Mesenchymal stem cell (in vitro differentiated cells and primary cell): ENCODE results near the gene IFI27L2.
A peak's percentile ranks its signal among the peaks of the same experiment; 100 is the strongest.

ENCODE experiments used
- DNase-seq: peaks from one replicate; pipeline ENCODE4 v3.0.0-alpha.2; 2013
- H2AFZ ChIP-seq: one replicate; pipeline ENCODE4 v1.6.1; 2013; ENCODE audit warnings: low read depth, mild to moderate bottlenecking, control low read depth, inconsistent platforms, low read length, moderate library complexity
- H2AK5ac ChIP-seq: 2 replicates; pipeline ENCODE4 v1.6.1; 2013; ENCODE audit warnings: low read length, moderate library complexity, mild to moderate bottlenecking, inconsistent platforms; ENCODE audit not compliant: severe bottlenecking
- H2BK120ac ChIP-seq: one replicate; pipeline ENCODE4 v1.6.1; 2013; ENCODE audit warnings: low read depth, mild to moderate bottlenecking, inconsistent platforms, low read length, moderate library complexity
- H2BK12ac ChIP-seq, 2 experiments: one replicate each; pipeline ENCODE4 v1.6.1; 2013; ENCODE audit warnings: inconsistent platforms in 2 of 2, low read length in 2 of 2, mild to moderate bottlenecking in 2 of 2, moderate library complexity in 2 of 2, control low read depth in 1 of 2
- H2BK15ac ChIP-seq: one replicate; pipeline ENCODE4 v1.6.1; 2013; ENCODE audit warnings: mild to moderate bottlenecking, low read depth, inconsistent platforms; ENCODE audit not compliant: poor library complexity, severe bottlenecking
- H2BK5ac ChIP-seq: 2 replicates; pipeline ENCODE4 v1.6.1; 2013; ENCODE audit warnings: low read depth, mild to moderate bottlenecking, low read length, control low read depth, inconsistent platforms; ENCODE audit not compliant: poor library complexity, severe bottlenecking
- H3K14ac ChIP-seq, 2 experiments: one replicate each; pipeline ENCODE4 v1.6.1; 2013; ENCODE audit warnings: inconsistent platforms in 2 of 2, low read length in 2 of 2, control low read depth in 1 of 2, mild to moderate bottlenecking in 1 of 2, moderate library complexity in 1 of 2
- H3K18ac ChIP-seq, 2 experiments: one replicate each; pipeline ENCODE4 v1.6.1; 2013; ENCODE audit warnings: inconsistent platforms in 2 of 2, low read length in 2 of 2, control low read depth in 1 of 2, low read depth in 1 of 2, mild to moderate bottlenecking in 1 of 2
- H3K23ac ChIP-seq, 2 experiments: one replicate each; pipeline ENCODE4 v1.6.1; 2013; ENCODE audit warnings: inconsistent platforms in 2 of 2, low read length in 2 of 2, mild to moderate bottlenecking in 2 of 2, moderate library complexity in 2 of 2, control low read depth in 1 of 2
- H3K27ac ChIP-seq: 2 replicates; pipeline ENCODE4 v1.5.1; 2013; ENCODE audit warnings: mild to moderate bottlenecking, moderate library complexity, low read length, control low read depth, inconsistent platforms; ENCODE audit not compliant: poor library complexity, severe bottlenecking
- H3K27me3 ChIP-seq, 2 experiments: 2 replicates each; pipeline versions ENCODE4 v1.6.1 to v1.7.0; 2013; ENCODE audit warnings: low read length in 2 of 2, mild to moderate bottlenecking in 2 of 2, moderate library complexity in 2 of 2, control low read depth in 1 of 2, inconsistent platforms in 1 of 2; ENCODE audit not compliant: control insufficient read depth in 1 of 2, insufficient read depth in 1 of 2
- H3K36me3 ChIP-seq, 2 experiments: 2 replicates each; pipeline versions ENCODE4 v1.6.1 to v1.7.0; 2013; ENCODE audit warnings: low read length in 2 of 2, control low read depth in 1 of 2, inconsistent platforms in 1 of 2, low read depth in 1 of 2, mild to moderate bottlenecking in 1 of 2; ENCODE audit not compliant: insufficient read depth in 2 of 2, control insufficient read depth in 1 of 2
- H3K4ac ChIP-seq, 2 experiments: one replicate each; pipeline ENCODE4 v1.6.1; 2013; ENCODE audit warnings: inconsistent platforms in 2 of 2, low read length in 2 of 2, mild to moderate bottlenecking in 2 of 2, moderate library complexity in 2 of 2, control low read depth in 1 of 2, low read depth in 1 of 2
- H3K4me1 ChIP-seq: 2 replicates; pipeline ENCODE4 v1.6.1; 2013; ENCODE audit warnings: low read depth, low read length, control low read depth; ENCODE audit not compliant: control insufficient read depth, insufficient read depth
- H3K4me2 ChIP-seq: 2 replicates; pipeline ENCODE4 v1.6.1; 2013; ENCODE audit warnings: low read length, mild to moderate bottlenecking, inconsistent platforms; ENCODE audit not compliant: poor library complexity, severe bottlenecking
- H3K4me3 ChIP-seq, 2 experiments: 2 replicates each; pipeline versions ENCODE4 v1.5.1 to v1.7.0; 2013; ENCODE audit warnings: low read length in 2 of 2, mild to moderate bottlenecking in 2 of 2, control low read depth in 1 of 2, low read depth in 1 of 2; ENCODE audit not compliant: insufficient read depth in 1 of 2
- H3K79me1 ChIP-seq: replicated peaks from 2 replicates; pipeline ENCODE4 v1.6.1; 2013; ENCODE audit warnings: mild to moderate bottlenecking, control low read depth, low read length, inconsistent platforms; ENCODE audit not compliant: poor library complexity, severe bottlenecking
- H3K9ac ChIP-seq: 2 replicates; pipeline ENCODE4 v1.7.0; 2013; ENCODE audit warnings: mild to moderate bottlenecking, low read length, moderate library complexity
- H3K9me3 ChIP-seq: 2 replicates; pipeline ENCODE4 v1.7.0; 2013; ENCODE audit warnings: mild to moderate bottlenecking, low read length; ENCODE audit not compliant: control insufficient read depth
- H4K8ac ChIP-seq: one replicate; pipeline ENCODE4 v1.6.1; 2013; ENCODE audit warnings: inconsistent platforms, mild to moderate bottlenecking, low read length, moderate library complexity
- H4K91ac ChIP-seq: one replicate; pipeline ENCODE4 v1.6.1; 2013; ENCODE audit warnings: mild to moderate bottlenecking, low read length, inconsistent platforms
- WGBS: methylation state at CpG from one replicate; pipeline ENCODE4 v1.1.7; 2013; ENCODE audit warnings: mixed read lengths; 5-methylcytosine and 5-hydroxymethylcytosine counted together

IFI27L2 gene

DNA sequence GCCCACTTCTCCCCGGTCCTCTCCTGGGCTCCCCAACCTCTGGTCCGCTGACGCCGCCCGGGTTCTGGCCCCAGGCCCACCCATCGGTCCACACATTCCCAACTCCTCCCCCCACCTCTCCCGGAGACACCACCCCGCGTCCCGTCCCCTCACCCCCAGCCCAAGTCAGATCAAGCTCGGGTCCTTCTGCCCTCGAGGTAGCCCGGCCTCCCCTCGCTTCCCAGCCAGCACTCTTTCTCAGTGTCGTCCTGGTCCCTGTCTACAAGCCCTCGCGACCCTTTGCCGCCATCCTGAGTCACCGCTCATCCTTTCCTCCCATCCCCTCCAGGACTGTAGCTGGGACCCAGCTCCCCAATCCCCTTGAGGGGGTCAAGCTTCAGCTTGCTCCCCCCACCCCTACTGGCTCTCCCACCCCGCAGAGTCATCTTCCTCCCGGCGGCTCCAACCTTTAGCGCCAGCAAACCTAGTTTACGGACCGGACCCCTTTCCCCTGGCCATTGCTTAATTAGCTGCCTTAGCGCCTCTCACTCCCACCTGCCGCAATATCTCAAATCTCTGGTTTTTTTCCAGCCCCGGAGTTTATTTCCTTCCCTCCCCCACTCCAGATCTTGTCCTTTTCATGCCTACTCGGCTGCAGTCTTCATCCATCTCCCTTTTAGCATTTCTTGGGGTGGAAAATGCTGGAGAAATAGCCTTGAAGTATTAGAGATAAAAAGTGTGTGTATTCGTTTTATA is 45.8 kb upstream of the IFI27L2 start:
- 3% methylated on average over 26 of the region's 30 CpGs for WGBS
- H3K14ac ChIP-seq: no peak overlapping the region
- H4K8ac ChIP-seq: no peak overlapping the region

DNA sequence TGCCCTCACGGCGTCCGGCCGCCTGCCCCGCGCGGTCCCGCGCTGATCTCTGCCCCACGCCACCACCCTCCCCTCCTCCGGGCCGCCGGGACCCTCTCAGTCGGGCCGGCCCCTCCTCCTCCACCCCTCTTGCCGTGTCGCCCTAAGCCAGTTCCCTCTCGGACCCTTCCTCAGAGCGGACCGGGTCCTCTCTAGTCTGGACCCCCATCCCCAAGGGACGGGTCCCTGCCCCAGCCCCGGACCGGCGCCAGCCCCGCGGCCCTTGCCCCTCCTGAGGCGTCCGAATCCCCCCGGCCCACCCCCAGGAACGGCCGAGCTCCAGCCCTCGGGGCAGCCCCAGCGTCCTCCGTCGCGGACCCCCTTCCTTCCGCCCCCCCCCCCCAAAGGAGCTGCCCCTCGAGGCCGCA is 45.2 kb upstream of the IFI27L2 start:
- peak overlapping the region; percentile 97 for H3K4me2 ChIP-seq
- under 1% methylated on average over 33 of the region's 39 CpGs for WGBS
- DNase-seq: no peak
- no peak overlapping the region for H2BK15ac ChIP-seq
- peak overlapping the region in 1 of 2 experiments; percentile 94 for H3K23ac ChIP-seq
- H2BK12ac ChIP-seq: no peak overlapping the region
- peaks cover 7 to 23% of the 10 kb centered on the region in 2 experiments for H3K27me3 ChIP-seq
- H3K9ac ChIP-seq: peak overlapping the region; percentile 26
- H3K18ac ChIP-seq: peak overlapping the region in 1 of 2 experiments; percentile 12
- H2AFZ ChIP-seq: no peak overlapping the region
- H4K8ac ChIP-seq: no peak overlapping the region
- H2BK5ac ChIP-seq: no peak overlapping the region
- no peak overlapping the region for H3K14ac ChIP-seq
- no peak overlapping the region for H2AK5ac ChIP-seq
- H2BK120ac ChIP-seq: no peak overlapping the region
- H3K36me3 ChIP-seq: no peaks in the 10 kb centered on the region
- peak overlapping the region; percentile 68 to 75 for H3K4me3 ChIP-seq
- no peak overlapping the region for H4K91ac ChIP-seq
- no peak overlapping the region for H3K4ac ChIP-seq
- no peaks in the 10 kb centered on the region for H3K79me1 ChIP-seq
- H3K4me1 ChIP-seq: peaks cover 14% of the 10 kb centered on the region
- H3K9me3 ChIP-seq: no peaks in the 10 kb centered on the region
- no peak overlapping the region for H3K27ac ChIP-seq

More for the DNA sequence above, 45.8 kb upstream of the IFI27L2 start:
- H2AFZ ChIP-seq: no peak overlapping the region
- no peak overlapping the region for H2AK5ac ChIP-seq
- H3K4me2 ChIP-seq: peak overlapping the region; percentile 68
- H3K18ac ChIP-seq: no peak overlapping the region
- no peak overlapping the region for H3K27ac ChIP-seq
- H2BK5ac ChIP-seq: no peak overlapping the region
- no peaks in the 10 kb centered on the region for H3K36me3 ChIP-seq
- H3K4me1 ChIP-seq: peaks cover 14% of the 10 kb centered on the region
- H3K4me3 ChIP-seq: peak overlapping the region; percentile 28 to 75
- peak overlapping the region in 1 of 2 experiments; percentile 31 for H2BK12ac ChIP-seq
- H3K9ac ChIP-seq: peak overlapping the region; percentile 52
- peak overlapping the region in 1 of 2 experiments; percentile 72 for H3K23ac ChIP-seq
- H4K91ac ChIP-seq: no peak overlapping the region
- no peak overlapping the region for H2BK15ac ChIP-seq
- no peaks in the 10 kb centered on the region for H3K9me3 ChIP-seq
- DNase-seq: no peak
- H3K27me3 ChIP-seq: peaks cover 7 to 23% of the 10 kb centered on the region in 2 experiments
- no peaks in the 10 kb centered on the region for H3K79me1 ChIP-seq
- H3K4ac ChIP-seq: no peak overlapping the region
- H2BK120ac ChIP-seq: no peak overlapping the region

DNA sequence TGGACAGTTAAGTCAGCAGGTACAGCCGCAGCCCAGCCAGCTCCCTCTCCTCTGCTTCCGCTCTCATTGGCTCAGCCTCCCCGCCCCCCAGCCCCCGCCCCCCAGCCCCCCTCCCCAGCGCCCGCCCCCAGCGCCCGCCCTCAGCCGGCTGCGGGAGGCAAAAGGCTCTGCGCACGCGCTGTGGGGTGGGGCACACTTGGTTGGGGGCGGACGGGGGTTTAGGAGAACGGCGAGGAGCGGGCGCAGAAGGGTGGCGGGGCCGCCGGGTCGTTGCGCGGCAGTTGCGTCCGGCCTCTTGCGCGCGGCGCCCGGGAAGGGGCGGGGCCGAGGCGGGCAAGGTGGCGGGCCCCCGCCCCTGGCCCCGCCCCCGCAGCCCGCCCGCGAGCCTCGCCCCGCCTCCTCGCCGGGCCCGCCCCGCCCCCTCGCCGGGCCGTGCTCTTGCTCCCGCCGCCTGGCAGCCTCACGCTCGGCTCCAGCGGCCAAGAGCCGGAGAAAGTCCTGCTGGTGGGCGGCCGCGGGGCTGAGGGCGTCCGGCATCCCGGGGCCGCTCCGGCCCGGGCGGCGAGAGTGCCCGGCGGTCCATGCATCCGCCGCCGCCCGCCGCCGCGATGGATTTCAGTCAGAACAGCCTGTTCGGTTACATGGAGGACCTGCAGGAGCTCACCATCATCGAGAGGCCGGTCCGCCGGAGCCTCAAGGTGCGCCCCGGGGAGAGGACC is 44.6 kb upstream of the IFI27L2 start, which contains the start of gene PPP4R4:
Gene PPP4R4, plus strand, starts transcription at position 438 of the 719 bp plus-strand sequence. Its CDS starts 144 bp downstream, at position 582.
- H3K18ac ChIP-seq: peak within 1 kb of the TSS in 1 of 2 experiments; percentile 21
- peaks cover 7 to 23% of the 10 kb centered on the region in 2 experiments for H3K27me3 ChIP-seq
- peaks cover 14% of the 10 kb centered on the region for H3K4me1 ChIP-seq
- no peak within 1 kb of the TSS for H4K91ac ChIP-seq
- H3K4ac ChIP-seq: no peak within 1 kb of the TSS
- peak within 1 kb of the TSS; percentile 68 to 75 for H3K4me3 ChIP-seq
- H3K23ac ChIP-seq: peak within 1 kb of the TSS in 1 of 2 experiments; percentile 94
- peak within 1 kb of the TSS; percentile 63 for H3K9ac ChIP-seq
- no peak within 1 kb of the TSS for H3K27ac ChIP-seq
- peak within 1 kb of the TSS; percentile 60 for H2AFZ ChIP-seq
- H3K79me1 ChIP-seq: no peaks in the 10 kb centered on the region
- no peaks in the 10 kb centered on the region for H3K9me3 ChIP-seq
- H2BK5ac ChIP-seq: no peak within 1 kb of the TSS
- peak; percentile 73 for DNase-seq
- H2AK5ac ChIP-seq: no peak within 1 kb of the TSS
- under 1% methylated on average over 46 of the region's 84 CpGs for WGBS
- no peak within 1 kb of the TSS for H3K14ac ChIP-seq
- no peaks in the 10 kb centered on the region for H3K36me3 ChIP-seq
- peak within 1 kb of the TSS; percentile 4 for H4K8ac ChIP-seq
- H2BK12ac ChIP-seq: peak within 1 kb of the TSS in 1 of 2 experiments; percentile 31
- peak within 1 kb of the TSS; percentile 97 for H3K4me2 ChIP-seq
- no peak within 1 kb of the TSS for H2BK15ac ChIP-seq
- no peak within 1 kb of the TSS for H2BK120ac ChIP-seq

DNA sequence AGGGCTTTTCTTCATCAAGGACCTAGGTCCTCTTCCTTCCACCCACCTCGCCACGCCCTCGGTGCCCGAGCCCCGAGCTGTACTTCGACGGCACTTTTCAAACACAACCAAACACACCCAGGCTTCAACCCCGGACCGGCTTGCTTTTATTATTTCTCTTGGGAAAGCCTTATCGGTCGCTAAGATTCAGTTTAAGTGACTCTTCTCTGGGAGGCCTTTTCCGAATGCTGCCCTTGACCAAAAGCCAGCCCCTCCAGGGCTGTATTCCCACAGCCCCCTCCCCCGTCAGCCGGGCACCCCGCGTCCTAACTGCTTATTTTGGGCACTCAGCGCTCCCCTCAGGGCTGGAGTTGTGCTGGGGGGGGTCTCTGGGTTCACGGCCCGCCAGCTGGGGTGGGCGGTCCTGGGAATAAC is 44.1 kb upstream of the IFI27L2 start:
- peaks cover 7 to 23% of the 10 kb centered on the region in 2 experiments for H3K27me3 ChIP-seq
- H2BK15ac ChIP-seq: no peak overlapping the region
- H2BK5ac ChIP-seq: no peak overlapping the region

More for the DNA sequence above, 44.1 kb upstream of the IFI27L2 start:
- Histone ChIP-seq H2AFZ (peak overlapping the region; percentile 60), H3K14ac (no peak overlapping the region), H3K79me1 (no peaks in the 10 kb centered on the region), H3K9me3 (no peaks in the 10 kb centered on the region), H3K9ac (peak overlapping the region; percentile 63), H3K4me2 (peak overlapping the region; percentile 82), H2BK12ac (no peak overlapping the region), H3K4me3 (peak overlapping the region; percentile 55 to 73), H3K4ac (no peak overlapping the region), H4K8ac (peak overlapping the region; percentile 4), H3K23ac (no peak overlapping the region), H2BK120ac (no peak overlapping the region), H3K18ac (no peak overlapping the region), H4K91ac (no peak overlapping the region), H3K4me1 (peaks cover 14% of the 10 kb centered on the region), H2AK5ac (no peak overlapping the region), H3K27ac (no peak overlapping the region), H3K36me3 (no peaks in the 10 kb centered on the region)
- peak; percentile 12 for DNase-seq
- 2% methylated on average over 12 of the region's 20 CpGs for WGBS
